Stomach (tissue), 9 donors: Measurements from ENCODE around the gene FNDC1. TPM values are rescaled to one million over a fixed set of nuclear protein-coding genes. Genes with fewer than 3 reads are reported as not detected.

Experiments
- DNase-seq, 2 donors: peaks; one replicate each; pipeline versions ENCODE4 v3.0.0 to v3.0.0-alpha.2; 2013 to 2019
- H3K27ac ChIP-seq, 5 donors: fragments of 200-600 bp in 4 of 5; sonication (generic) in 4 of 5; one replicate each; pipeline ENCODE4 v1.5.1; 2013 to 2019; ENCODE audit warnings: mild to moderate bottlenecking in 1 of 5, moderate library complexity in 1 of 5
- H3K27me3 ChIP-seq, 3 donors: fragments of 200-600 bp; sonication (generic); one replicate each; pipeline ENCODE4 v1.5.1; 2017 to 2019; ENCODE audit warnings: mixed run types in 1 of 3
- H3K36me3 ChIP-seq, 4 donors: fragments of 200-600 bp; sonication (generic); 1 replicate in 3 of 4; 2 replicates in 1 of 4; pipeline ENCODE4 v1.5.1; 2016 to 2019
- H3K4me1 ChIP-seq, 4 donors: fragments of 200-600 bp; sonication (generic); one replicate each; pipeline ENCODE4 v1.5.1; 2016 to 2019
- H3K4me3 ChIP-seq, 4 donors: fragments of 200-600 bp; sonication (generic) in 3 of 4; one replicate each; pipeline ENCODE4 v1.5.1; 2016 to 2019; ENCODE audit warnings: mild to moderate bottlenecking in 1 of 4
- H3K9me3 ChIP-seq, 4 donors: fragments of 200-600 bp; sonication (generic); one replicate each; pipeline ENCODE4 v1.5.1; 2016 to 2019
- CTCF ChIP-seq, 7 experiments: fragments of 450-650 bp in 4 of 7; fragments of 200-600 bp in 3 of 7; sonication (generic) in 3 of 7; IDR thresholded peaks; one replicate each; pipeline ENCODE4 v1.5.1; 2016 to 2019; ENCODE audit warnings: antibody characterized with exemption in 7 of 7, control low read depth in 2 of 7, mild to moderate bottlenecking in 1 of 7
- EP300 ChIP-seq: sonication (generic); formaldehyde crosslinking; IDR thresholded peaks from one replicate; pipeline ENCODE4 v1.6.1; 2017; ENCODE audit warnings: antibody characterized with exemption
- POLR2A ChIP-seq, 4 donors: fragments of 450-650 bp; IDR thresholded peaks; one replicate each; pipeline ENCODE4 v1.6.1; 2016; ENCODE audit warnings: antibody characterized with exemption in 4 of 4, control low read depth in 2 of 4, mild to moderate bottlenecking in 1 of 4, moderate library complexity in 1 of 4
- POLR2AphosphoS5 ChIP-seq, 3 donors: sonication (generic); formaldehyde crosslinking; IDR thresholded peaks; one replicate each; pipeline ENCODE4 v1.6.1; 2016; ENCODE audit warnings: antibody characterized with exemption in 3 of 3
- WGBS, 5 donors: extraction: QIAGEN DNeasy Blood & Tissue Kit in 3 of 5; methylation state at CpG; one replicate each; pipeline versions ENCODE4 v1.1.5 to v1.1.7; 2013 to 2018; 5-methylcytosine and 5-hydroxymethylcytosine counted together
- intact Hi-C: fragments of 100-400 bp; cut with DNase I; formaldehyde crosslinking; loops from one replicate; pipeline ENCODE4 v1.15.1; 2023; ENCODE audit warnings: low total_unique reads
- polyA plus RNA-seq, 3 donors: library from polyadenylated mRNA; stranded (reverse); fragments of 200-250 nt; gene quantifications; one replicate each; pipeline ENCODE4 v1.2.3, GENCODE V29; 2013
- total RNA-seq, 5 donors: library from RNA; depleted of rRNA; stranded (reverse); fragments of >200 nt; gene quantifications; one replicate each; pipeline versions ENCODE4 v1.1.0 to v1.2.3, GENCODE V29; 2014 to 2016
- donor health status: healthy with polysubstance abuse.
- donor health status: Bipolar disorder and iron deficiency.
- donor health status: healthy.

The FNDC1 gene
- total and polyA plus RNA-seq, 8 donors: 0.06 to 11.0 (median 0.43) TPM; not detected in 3

GRCh38 chr6:159233365-159234101 is 64.3 kb downstream of the FNDC1 start:
- WGBS, 5 donors: 12 to 31% (median 15%) methylated on average over 53 to 66 of the region's 66 CpGs
- Histone ChIP-seq H3K4me3 (peak overlapping the region in 2 of 4 donors; percentile 6 to 24), H3K36me3 (no peaks in the 10 kb centered on the region), H3K4me1 (peaks cover 0 to 11% (median 9%) of the 10 kb centered on the region in 4 donors), H3K27me3 (peaks cover 3 to 40% (median 35%) of the 10 kb centered on the region in 3 donors), H3K27ac (no peak overlapping the region), H3K9me3 (no peaks in the 10 kb centered on the region)
- intact Hi-C loops: no loop called here
- DNase-seq: peak in 1 of 2 donors; percentile 42
- no peak for TF ChIP-seq POLR2A (IDR thresholded peaks at IDR 0.05)
- no peak for TF ChIP-seq CTCF (IDR thresholded peaks at IDR 0.05)
- TF ChIP-seq EP300: no peak

GRCh38 chr6:159234102-159234553 is 64.9 kb downstream of the FNDC1 start:
- 13 to 34% (median 18%) methylated on average over 8 to 26 of the region's 26 CpGs for WGBS, 5 donors
- H3K4me1 ChIP-seq: peaks cover 0 to 11% (median 9%) of the 10 kb centered on the region in 4 donors
- intact Hi-C loops: no loop called here
- peaks cover 3 to 40% (median 35%) of the 10 kb centered on the region in 3 donors for H3K27me3 ChIP-seq
- TF ChIP-seq POLR2A (IDR thresholded peaks at IDR 0.05) (no peak), EP300 (no peak), CTCF (IDR thresholded peaks at IDR 0.05) (no peak), POLR2AphosphoS5 (IDR thresholded peaks at IDR 0.05) (no peak)
- no peak overlapping the region for H3K27ac ChIP-seq
- H3K9me3 ChIP-seq: no peaks in the 10 kb centered on the region
- no peak for DNase-seq
- peak overlapping the region in 2 of 4 donors; percentile 6 to 24 for H3K4me3 ChIP-seq
- no peaks in the 10 kb centered on the region for H3K36me3 ChIP-seq

- Histone ChIP-seq H3K27ac (no peak overlapping the region), H3K4me1 (peaks cover 0 to 4% (median 3%) of the 10 kb centered on the region in 4 donors), H3K27me3 (peaks cover 3 to 24% (median 15%) of the 10 kb centered on the region in 3 donors), H3K9me3 (no peaks in the 10 kb centered on the region), H3K36me3 (no peaks in the 10 kb centered on the region), H3K4me3 (no peak overlapping the region)
- no peak for DNase-seq
- WGBS, 5 donors: 79 to 84% (median 81%) methylated on average over 9 of the region's 9 CpGs
- no peak for TF ChIP-seq CTCF (IDR thresholded peaks at IDR 0.05)
- intact Hi-C loops: no loop called here
Measured at GRCh38 chr6:159238920-159239558, 69.8 kb downstream of the FNDC1 start.

- Histone ChIP-seq H3K9me3 (no peaks in the 10 kb centered on the region), H3K27me3 (no peaks in the 10 kb centered on the region), H3K4me1 (peaks cover 0 to 8% (median 4%) of the 10 kb centered on the region in 4 donors), H3K4me3 (no peak overlapping the region), H3K27ac (no peak overlapping the region), H3K36me3 (no peaks in the 10 kb centered on the region)
- intact Hi-C loops: no loop called here
- 57 to 75% (median 66%) methylated on average over 3 of the region's 3 CpGs for WGBS, 5 donors
- peak in 1 of 2 donors; percentile 75 for DNase-seq
- TF ChIP-seq EP300 (no peak), CTCF (IDR thresholded peaks at IDR 0.05) (no peak), POLR2A (IDR thresholded peaks at IDR 0.05) (no peak), POLR2AphosphoS5 (IDR thresholded peaks at IDR 0.05) (no peak)
Measured at GRCh38 chr6:159249128-159249527, 79.9 kb downstream of the FNDC1 start.
